ENCODE results near the gene MISP3. TPM values are rescaled to one million over a fixed set of nuclear protein-coding genes. Genes with fewer than 3 reads are reported as not detected.
A peak's percentile ranks its signal among the peaks of the same experiment; 100 is the strongest.

The MISP3 gene
- total and polyA plus RNA-seq, 9 of the 15 experiments (the other 6 are each of a cell fraction or from before 2014, with no cell fraction given) = 0.25 to 5.6 (median 1.6) TPM

- TF ChIP-seq E4F1 (CRISPR knock-in tag; IDR thresholded peaks at IDR 0.05; ENCODE audit: borderline replicate concordance) (no peak), ILF3 (IDR thresholded peaks at IDR 0.05; ENCODE audit: borderline replicate concordance) (no peak), ZNF282 (CRISPR knock-in tag; IDR thresholded peaks at IDR 0.05) (no peak), ZNF445 (CRISPR knock-in tag; IDR thresholded peaks at IDR 0.05; ENCODE audit: low read depth) (no peak), ZFPM2 (CRISPR knock-in tag; IDR thresholded peaks at IDR 0.05) (no peak), NFIX (CRISPR knock-in tag; IDR thresholded peaks at IDR 0.05; ENCODE audit: low read depth) (no peak), ZNF165 (CRISPR knock-in tag; IDR thresholded peaks at IDR 0.05; ENCODE audit: borderline replicate concordance) (no peak), ZNF57 (CRISPR knock-in tag; IDR thresholded peaks at IDR 0.05) (no peak), SNIP1 (IDR thresholded peaks at IDR 0.05; ENCODE audit: low read depth) (no peak), PREB (CRISPR knock-in tag; IDR thresholded peaks at IDR 0.05) (0 out of 2 replicates have a peak, but pooled peaks have one; percentile 23), ZNF75A (CRISPR knock-in tag; IDR thresholded peaks at IDR 0.05) (no peak), FOXA1 (IDR thresholded peaks at IDR 0.05; ENCODE audit: borderline replicate concordance) (no peak), ZNF175 (CRISPR knock-in tag; IDR thresholded peaks at IDR 0.05; ENCODE audit: low read depth) (no peak; the same call in 1 of the 2 replicates), ELF2 (CRISPR knock-in tag; IDR thresholded peaks at IDR 0.05) (peak; percentile 93), TGIF2 (CRISPR knock-in tag; IDR thresholded peaks at IDR 0.05) (no peak), SIN3B (IDR thresholded peaks at IDR 0.05; ENCODE audit: low read depth) (no peak; the same call in 1 of the 2 replicates), RNF219 (CRISPR knock-in tag; IDR thresholded peaks at IDR 0.05) (no peak), ZNF224 (CRISPR knock-in tag; IDR thresholded peaks at IDR 0.05) (no peak), ZNF324 (CRISPR knock-in tag; IDR thresholded peaks at IDR 0.05) (no peak), ZNF764 (CRISPR knock-in tag; IDR thresholded peaks at IDR 0.05; ENCODE audit: low read depth) (no peak), FOXJ3 (CRISPR knock-in tag; IDR thresholded peaks at IDR 0.05) (no peak), ZNF586 (CRISPR knock-in tag; conservative IDR thresholded peaks at IDR 0.05) (no peak), HDGF (IDR thresholded peaks at IDR 0.05) (no peak), CHD2 (IDR thresholded peaks at IDR 0.05; ENCODE audit: low read depth, low read length) (no peak), NFYB (IDR thresholded peaks at IDR 0.05; ENCODE audit: extremely low read depth, insufficient read length) (no peak)
Observed at GRCh38 chr19:14080887-14081796, 8.6 kb downstream of the MISP3 start (continued).
